Heart left ventricle (tissue), 13 donors: Measurements from ENCODE around the gene PSRC1.

Experiments
- CTCF ChIP-seq, 12 donors: fragments of 200-600 bp; sonication (generic) in 4 of 12; IDR thresholded peaks; one replicate each; pipeline versions ENCODE4 v1.5.0 to v1.8.0; 2018 to 2022; ENCODE audit warnings: antibody characterized with exemption in 12 of 12, mild to moderate bottlenecking in 5 of 12
- POLR2A ChIP-seq, 2 donors: fragments of 450-650 bp; IDR thresholded peaks; one replicate each; pipeline ENCODE4 v1.6.1; 2017; ENCODE audit warnings: antibody characterized with exemption in 2 of 2, mild to moderate bottlenecking in 2 of 2, moderate library complexity in 2 of 2
- donor health status: ischemic (EF 13 %, LVEDD 7.1; RV severe dilation, severe dysfunction).
- donor health status: DM: no; HTN: yes; CAD: no.
- donor health status: DM: no; HTN: no; CAD: no.
- donor health status: ischemic (EF 25% LVEDD 6.9; RV normal size, moderate dysfunction).
- donor health status: ischemic (EF 25% LVEDD 5.7; RV mildly dilated, moderate dysfunction).
- donor health status: ischemic (EF 35%, LVEDD 5.7; RV mildly dilated, moderate dysfunction).
- donor health status: nonischemic (EF 11% LVEDD 7.7; RV severe dilation, severe dysfunction).
- donor health status: DM: yes; HTN: yes; CAD: no.
- donor health status: PGD.
- donor health status: ischemic (EF 29% LVEDD 5.4; RV normal size, mild dysfunction).
- donor health status: nonischemic (EF 23%, LVEDD 6.1; RV moderate dilation, normal function).

DNA sequence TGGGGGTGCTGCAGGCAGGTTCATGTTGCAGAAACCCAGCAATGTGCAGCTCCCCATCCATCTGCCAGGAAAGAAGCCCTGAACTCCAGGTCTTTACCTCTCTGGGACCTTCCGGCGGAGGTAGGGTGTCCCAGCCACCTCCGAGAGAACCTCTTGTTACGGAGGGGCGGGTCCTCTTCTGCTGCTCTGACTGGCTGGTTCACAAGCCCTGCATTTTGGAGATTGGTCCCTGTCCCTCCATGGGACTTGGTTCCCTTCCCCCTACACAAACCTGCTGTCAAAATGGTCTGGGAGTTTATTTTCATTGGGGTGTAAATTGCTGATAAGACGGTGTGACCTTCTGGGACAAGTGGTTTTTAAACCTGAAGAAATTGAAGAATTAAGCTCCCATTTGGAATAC is 41.6 kb downstream of the PSRC1 start:
- TF ChIP-seq CTCF (IDR thresholded peaks at IDR 0.05) (no peak), POLR2A (IDR thresholded peaks at IDR 0.05) (no peak)
